SK-N-MC (cell line): ENCODE results near the gene MMRN1.
"Not testable (repeated sequence)": the region's sequence is repeated elsewhere in the genome, so short reads cannot be mapped to it uniquely, and the experiment has no call there.

Source experiments
- DNase-seq: peaks from one replicate; pipeline ENCODE4 v3.0.0-alpha.2; 2011; ENCODE audit warnings: low read depth, low spot score
- H3K27ac ChIP-seq: fragments of 200-600 bp; sonication (generic); 2 replicates; pipeline ENCODE4 v1.5.1; 2016; ENCODE audit warnings: mixed run types
- H3K36me3 ChIP-seq: fragments of 200-600 bp; sonication (generic); 2 replicates; pipeline ENCODE4 v1.6.1; 2017; ENCODE audit warnings: antibody characterized with exemption, low read length, mixed read lengths; ENCODE audit not compliant: insufficient read depth
- H3K4me3 ChIP-seq: fragments of 200-600 bp; sonication (generic); 2 replicates; pipeline ENCODE4 v1.5.1; 2016
- H3K9ac ChIP-seq: fragments of 200-600 bp; sonication (generic); 2 replicates; pipeline ENCODE4 v1.8.0; 2017; ENCODE audit warnings: mixed run types, mixed read lengths; ENCODE audit not compliant: insufficient read length
- H3K9me3 ChIP-seq: fragments of 200-600 bp; sonication (generic); 2 replicates; pipeline ENCODE4 v1.6.1; 2017; ENCODE audit warnings: low read depth, mild to moderate bottlenecking, antibody characterized with exemption, low read length, moderate library complexity, mixed read lengths
- EZH2 ChIP-seq: fragments of 200-600 bp; sonication (generic); IDR thresholded peaks from one replicate; pipeline ENCODE4 v1.6.1; 2017; ENCODE audit warnings: antibody characterized with exemption
- FOXP2 ChIP-seq: optimal IDR thresholded peaks from 2 replicates; pipeline ENCODE3; 2011; ENCODE audit warnings: mild to moderate bottlenecking, moderate library complexity; ENCODE audit not compliant: insufficient read depth; ENCODE audit errors: extremely low read length, control extremely low read depth
- POLR2AphosphoS5 ChIP-seq: IDR thresholded peaks from 2 replicates; pipeline ENCODE4 v1.6.1; 2012; ENCODE audit warnings: mild to moderate bottlenecking, low read depth, low read length, borderline replicate concordance

MMRN1 gene

GRCh38 chr4:89871211-89871610 lies 23.4 kb upstream of the MMRN1 start:
- Histone ChIP-seq H3K4me3 (no peak overlapping the region), H3K27ac (no peak overlapping the region), H3K9me3 (no peaks in the 10 kb centered on the region), H3K36me3 (no peaks in the 10 kb centered on the region), H3K9ac (no peak overlapping the region)
- no peak for DNase-seq
- no peak for TF ChIP-seq POLR2AphosphoS5
- TF ChIP-seq EZH2, result no peak
- TF ChIP-seq FOXP2, result no peak

- H3K4me3 ChIP-seq, result no peak overlapping the region
- no peak overlapping the region for H3K27ac ChIP-seq
- no peaks in the 10 kb centered on the region for H3K9me3 ChIP-seq
- TF ChIP-seq FOXP2 (no peak), POLR2AphosphoS5 (no peak), EZH2 (no peak)
- no peak for DNase-seq
- no peak overlapping the region for H3K9ac ChIP-seq
- H3K36me3 ChIP-seq, result no peaks in the 10 kb centered on the region
Measured at GRCh38 chr4:89876548-89876947, 18.1 kb upstream of the MMRN1 start.

- Histone ChIP-seq H3K9ac (no peak overlapping the region), H3K27ac (no peak overlapping the region), H3K4me3 (no peak overlapping the region), H3K9me3 (no peaks in the 10 kb centered on the region), H3K36me3 (no peaks in the 10 kb centered on the region)
- TF ChIP-seq POLR2AphosphoS5, result no peak
- no peak for DNase-seq
Measured at GRCh38 chr4:89878611-89879010, 16.0 kb upstream of the MMRN1 start.

- no peak for TF ChIP-seq FOXP2
- TF ChIP-seq POLR2AphosphoS5, result no peak
- TF ChIP-seq EZH2, result no peak
- Histone ChIP-seq H3K4me3 (no peak overlapping the region), H3K36me3 (no peaks in the 10 kb centered on the region), H3K27ac (no peak overlapping the region), H3K9me3 (no peaks in the 10 kb centered on the region), H3K9ac (no peak overlapping the region)
- DNase-seq, result no peak
Measured at GRCh38 chr4:89879215-89879614, 15.4 kb upstream of the MMRN1 start.

GRCh38 chr4:89889289-89889688 lies 5.4 kb upstream of the MMRN1 start:
- Histone ChIP-seq H3K27ac (no peak overlapping the region), H3K36me3 (no peaks in the 10 kb centered on the region), H3K9me3 (no peaks in the 10 kb centered on the region), H3K9ac (no peak overlapping the region), H3K4me3 (no peak overlapping the region)
- no peak for TF ChIP-seq POLR2AphosphoS5
- no peak for DNase-seq

- Histone ChIP-seq H3K9ac (no peak overlapping the region), H3K4me3 (no peak overlapping the region), H3K9me3 (no peaks in the 10 kb centered on the region), H3K36me3 (no peaks in the 10 kb centered on the region), H3K27ac (no peak overlapping the region)
- TF ChIP-seq FOXP2 (no peak), EZH2 (no peak), POLR2AphosphoS5 (no peak)
- DNase-seq, result no peak
Measured at GRCh38 chr4:89897867-89898266, 3.2 kb downstream of the MMRN1 start.

- DNase-seq, result no peak
- Histone ChIP-seq H3K27ac (no peak overlapping the region), H3K9me3 (no peaks in the 10 kb centered on the region)
Measured at GRCh38 chr4:89898304-89898716, 3.7 kb downstream of the MMRN1 start.

GRCh38 chr4:89899152-89899551 lies 4.5 kb downstream of the MMRN1 start:
- H3K4me3 ChIP-seq, result no peak overlapping the region
- TF ChIP-seq FOXP2 (no peak), POLR2AphosphoS5 (no peak), EZH2 (no peak)
- no peaks in the 10 kb centered on the region for H3K36me3 ChIP-seq
- no peaks in the 10 kb centered on the region for H3K9me3 ChIP-seq
- DNase-seq, result no peak
- H3K27ac ChIP-seq, result no peak overlapping the region
- no peak overlapping the region for H3K9ac ChIP-seq

More at GRCh38 chr4:89898304-89898716, 3.7 kb downstream of the MMRN1 start:
- Histone ChIP-seq H3K9ac (no peak overlapping the region), H3K36me3 (no peaks in the 10 kb centered on the region), H3K4me3 (no peak overlapping the region)
- TF ChIP-seq POLR2AphosphoS5 (no peak), FOXP2 (no peak), EZH2 (no peak)

- H3K9ac ChIP-seq, result no peak overlapping the region
- no peak overlapping the region for H3K27ac ChIP-seq
- no peaks in the 10 kb centered on the region for H3K36me3 ChIP-seq
Measured at GRCh38 chr4:89899854-89900253, 5.2 kb downstream of the MMRN1 start.

GRCh38 chr4:89901808-89902431 lies 7.3 kb downstream of the MMRN1 start:
- H3K36me3 ChIP-seq, H3K9me3 ChIP-seq, H3K4me3 ChIP-seq, H3K9ac ChIP-seq, H3K27ac ChIP-seq: not testable (repeated sequence)
- peak; percentile 34 for DNase-seq

More at GRCh38 chr4:89899854-89900253, 5.2 kb downstream of the MMRN1 start:
- no peak for DNase-seq
- TF ChIP-seq FOXP2, result no peak
- TF ChIP-seq POLR2AphosphoS5, result no peak
- TF ChIP-seq EZH2, result no peak
- H3K4me3 ChIP-seq, result no peak overlapping the region
- no peaks in the 10 kb centered on the region for H3K9me3 ChIP-seq
